SH-SY5Y (cell line): ENCODE measurements around the gene PPP2R5A.

Experiments
- GATA2 ChIP-seq: IDR thresholded peaks from 2 replicates; pipeline ENCODE4 v1.6.1; 2011; ENCODE audit warnings: mild to moderate bottlenecking, low read depth, low read length
- GATA3 ChIP-seq: IDR thresholded peaks from 2 replicates; pipeline ENCODE4 v1.6.1; 2011; ENCODE audit warnings: low read depth, mild to moderate bottlenecking, low read length, moderate library complexity

DNA sequence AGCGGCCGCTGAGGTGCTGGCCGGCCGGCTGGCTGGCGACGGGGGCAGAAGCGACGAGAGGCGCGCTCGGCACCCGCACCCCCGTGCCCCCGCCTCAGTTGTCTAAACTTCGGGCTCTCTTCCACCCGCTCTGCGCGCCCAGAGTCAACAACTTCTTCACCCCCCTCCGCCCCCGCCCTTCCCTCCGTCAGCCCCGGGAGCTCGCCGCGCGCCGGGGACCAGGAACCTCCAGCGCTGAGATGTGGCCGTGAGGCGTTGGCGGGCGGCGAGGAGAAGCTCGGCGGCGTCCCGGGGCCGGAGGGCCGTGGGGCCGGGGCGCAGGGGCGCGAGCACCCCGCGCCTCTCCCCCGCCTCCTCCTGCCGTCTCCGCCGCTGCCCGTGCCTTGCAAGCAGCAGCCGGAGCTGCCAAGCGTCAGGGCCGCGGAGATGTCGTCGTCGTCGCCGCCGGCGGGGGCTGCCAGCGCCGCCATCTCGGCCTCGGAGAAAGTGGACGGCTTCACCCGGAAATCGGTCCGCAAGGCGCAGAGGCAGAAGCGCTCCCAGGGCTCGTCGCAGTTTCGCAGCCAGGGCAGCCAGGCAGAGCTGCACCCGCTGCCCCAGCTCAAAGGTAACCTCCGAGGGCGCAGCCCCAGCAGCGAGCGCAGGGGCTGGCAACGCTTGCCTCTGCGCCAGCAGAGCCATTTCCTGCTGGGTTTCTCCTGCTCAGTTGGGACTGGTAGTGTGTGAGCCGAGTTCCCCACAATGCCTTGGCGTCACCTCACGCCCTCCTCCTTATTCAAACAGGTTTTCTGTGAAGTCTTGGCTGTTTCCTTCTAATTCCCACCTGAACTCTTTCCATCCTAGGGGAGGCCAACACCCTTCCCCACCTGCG is 710 bp downstream of the PPP2R5A start:
- TF ChIP-seq GATA3 (no peak), GATA2 (no peak)
